IPS-20b (cell line): ENCODE data around the gene KRTAP5-3.

Experiments used
- H3K27ac ChIP-seq: one replicate; pipeline ENCODE4 v1.5.1; 2013; ENCODE audit warnings: low read length
- H3K27me3 ChIP-seq: 2 replicates; pipeline ENCODE4 v1.6.1; 2013; ENCODE audit warnings: mild to moderate bottlenecking, low read length, inconsistent platforms; ENCODE audit not compliant: insufficient read depth
- H3K36me3 ChIP-seq: 2 replicates; pipeline ENCODE4 v1.6.1; 2013; ENCODE audit warnings: low read depth, mild to moderate bottlenecking, inconsistent platforms, low read length, moderate library complexity; ENCODE audit not compliant: insufficient read depth
- H3K4me1 ChIP-seq: 2 replicates; pipeline ENCODE4 v1.6.1; 2013; ENCODE audit warnings: mild to moderate bottlenecking, control low read depth, inconsistent platforms, low read length, moderate library complexity; ENCODE audit not compliant: insufficient read depth
- H3K4me3 ChIP-seq: 2 replicates; pipeline ENCODE4 v1.5.1; 2013; ENCODE audit warnings: mild to moderate bottlenecking, low read length, inconsistent platforms
- H3K9ac ChIP-seq: 2 replicates; pipeline ENCODE4 v1.6.1; 2013; ENCODE audit warnings: low read depth, mild to moderate bottlenecking, inconsistent platforms, low read length, moderate library complexity
- H3K9me3 ChIP-seq: 2 replicates; pipeline ENCODE4 v1.6.1; 2013; ENCODE audit warnings: mild to moderate bottlenecking, low read depth, low read length, inconsistent platforms; ENCODE audit not compliant: insufficient read depth

The KRTAP5-3 gene

GRCh38 chr11:1565904-1566247 is 42.4 kb downstream of the KRTAP5-3 start:
- Histone ChIP-seq H3K9me3 (no peaks in the 10 kb centered on the region), H3K4me1 (peaks cover 14% of the 10 kb centered on the region), H3K9ac (no peak overlapping the region), H3K4me3 (no peak overlapping the region), H3K27ac (no peak overlapping the region), H3K27me3 (peaks cover 33% of the 10 kb centered on the region), H3K36me3 (no peaks in the 10 kb centered on the region)

DNA sequence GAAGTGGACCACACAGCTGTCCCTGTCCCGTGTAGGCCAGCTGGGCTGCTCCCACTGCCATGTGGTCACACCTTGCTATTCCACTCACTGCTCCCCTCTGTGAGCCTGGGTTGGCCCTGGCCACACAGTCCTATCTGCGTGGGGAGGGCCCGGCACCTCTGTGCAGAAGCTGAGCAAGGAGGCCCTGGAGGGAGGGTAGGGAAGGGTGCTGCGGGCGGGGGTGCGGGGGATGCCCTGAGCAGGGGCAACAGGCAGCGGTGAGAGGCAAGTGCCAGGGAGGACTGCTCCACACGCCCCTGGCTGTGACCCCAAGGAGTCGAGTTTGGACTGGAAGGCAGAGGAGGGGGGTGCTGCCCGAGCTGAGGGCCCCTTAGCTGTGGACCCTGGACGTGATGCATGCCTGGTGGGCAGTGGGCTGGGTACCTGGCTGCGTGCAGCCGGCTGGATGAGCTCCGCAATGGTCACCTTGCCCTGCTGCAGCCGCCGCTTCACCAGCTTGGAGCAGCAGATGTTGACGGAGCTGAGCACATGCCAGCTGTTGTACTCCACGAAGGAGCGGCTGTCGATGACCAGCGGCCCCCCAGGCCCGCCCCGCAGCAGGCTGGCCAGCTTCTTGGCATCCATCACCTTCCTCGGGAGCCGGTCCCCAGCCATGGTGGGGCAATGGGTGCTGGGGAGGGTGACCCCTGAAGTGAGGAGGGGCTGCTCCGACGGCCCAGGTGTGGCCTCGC is 42.9 kb downstream of the KRTAP5-3 start:
- peaks cover 14% of the 10 kb centered on the region for H3K4me1 ChIP-seq
- peaks cover 27% of the 10 kb centered on the region for H3K27me3 ChIP-seq
- H3K9me3 ChIP-seq, result no peaks in the 10 kb centered on the region
- H3K4me3 ChIP-seq, result no peak overlapping the region
- H3K36me3 ChIP-seq, result no peaks in the 10 kb centered on the region
- no peak overlapping the region for H3K27ac ChIP-seq
- H3K9ac ChIP-seq, result no peak overlapping the region

DNA sequence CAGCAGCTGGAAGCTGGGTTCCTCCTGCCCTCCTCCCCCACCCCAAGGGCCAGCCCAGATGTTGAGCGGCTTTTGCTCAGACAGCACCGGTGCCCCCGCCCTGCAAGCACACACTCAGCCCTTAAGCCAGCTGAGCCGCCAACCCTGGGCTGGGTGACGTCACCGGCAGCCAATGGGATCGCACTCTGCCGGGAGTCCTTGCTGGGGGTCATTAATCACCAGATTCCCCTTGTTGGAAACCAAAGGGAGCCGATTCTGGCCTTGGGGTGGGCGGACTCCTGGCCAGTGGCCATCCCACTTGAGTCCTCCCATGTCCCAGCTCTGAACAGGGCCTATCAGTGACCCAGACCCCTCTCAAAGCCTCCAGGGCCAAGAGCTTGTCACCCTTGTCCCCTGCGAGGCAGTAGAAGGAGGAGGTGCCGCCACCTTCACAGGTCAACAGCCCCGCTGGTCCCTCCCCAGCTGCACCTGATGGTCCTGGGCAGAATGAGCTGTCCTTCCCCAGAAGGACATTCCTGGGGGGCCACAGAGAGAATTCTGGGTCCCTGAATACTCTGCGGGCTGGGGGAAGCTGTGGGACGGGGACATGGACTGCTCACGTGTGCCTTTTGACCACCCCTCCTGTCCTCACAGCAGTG is 43.6 kb downstream of the KRTAP5-3 start:
- Histone ChIP-seq H3K27ac (no peak overlapping the region), H3K9me3 (no peaks in the 10 kb centered on the region), H3K9ac (no peak overlapping the region; the same call in 1 of the 2 replicates), H3K4me1 (peaks cover 14% of the 10 kb centered on the region), H3K4me3 (peak overlapping the region; percentile 26; the same call in 1 of the 2 replicates), H3K36me3 (no peaks in the 10 kb centered on the region), H3K27me3 (peaks cover 25% of the 10 kb centered on the region)

GRCh38 chr11:1563697-1564534 is 44.3 kb downstream of the KRTAP5-3 start:
- Histone ChIP-seq H3K4me3 (peak overlapping the region; percentile 26; the same call in 1 of the 2 replicates), H3K27me3 (peaks cover 23% of the 10 kb centered on the region), H3K36me3 (no peaks in the 10 kb centered on the region), H3K9me3 (no peaks in the 10 kb centered on the region), H3K4me1 (peaks cover 11% of the 10 kb centered on the region), H3K9ac (peak overlapping the region; percentile 48; the same call in 1 of the 2 replicates), H3K27ac (no peak overlapping the region)

DNA sequence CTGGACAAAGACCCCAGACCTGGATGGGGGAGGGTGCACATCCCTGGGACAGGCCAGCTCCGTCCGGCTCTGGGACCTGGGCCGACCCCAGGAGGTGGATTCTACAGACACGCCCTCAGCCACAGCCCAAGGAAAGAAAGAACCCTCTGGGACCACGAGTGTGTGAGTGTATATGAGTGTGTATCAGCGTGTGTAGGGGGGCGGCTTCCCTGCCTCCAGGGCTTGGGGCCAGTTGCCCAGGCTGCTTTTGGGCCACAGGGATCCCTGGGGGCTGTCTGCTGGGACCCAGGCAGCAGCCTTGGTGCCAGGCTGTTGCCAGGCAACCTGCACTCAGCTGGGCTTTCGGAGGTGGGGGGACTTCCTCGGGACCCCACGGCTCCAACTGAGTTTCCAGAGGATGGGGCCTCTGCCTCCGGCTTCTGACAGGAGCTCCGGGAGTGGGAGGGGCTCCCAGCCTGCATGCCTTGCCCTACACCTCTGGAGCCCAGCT is 45.1 kb downstream of the KRTAP5-3 start:
- H3K4me1 ChIP-seq, result peaks cover 11% of the 10 kb centered on the region

DNA sequence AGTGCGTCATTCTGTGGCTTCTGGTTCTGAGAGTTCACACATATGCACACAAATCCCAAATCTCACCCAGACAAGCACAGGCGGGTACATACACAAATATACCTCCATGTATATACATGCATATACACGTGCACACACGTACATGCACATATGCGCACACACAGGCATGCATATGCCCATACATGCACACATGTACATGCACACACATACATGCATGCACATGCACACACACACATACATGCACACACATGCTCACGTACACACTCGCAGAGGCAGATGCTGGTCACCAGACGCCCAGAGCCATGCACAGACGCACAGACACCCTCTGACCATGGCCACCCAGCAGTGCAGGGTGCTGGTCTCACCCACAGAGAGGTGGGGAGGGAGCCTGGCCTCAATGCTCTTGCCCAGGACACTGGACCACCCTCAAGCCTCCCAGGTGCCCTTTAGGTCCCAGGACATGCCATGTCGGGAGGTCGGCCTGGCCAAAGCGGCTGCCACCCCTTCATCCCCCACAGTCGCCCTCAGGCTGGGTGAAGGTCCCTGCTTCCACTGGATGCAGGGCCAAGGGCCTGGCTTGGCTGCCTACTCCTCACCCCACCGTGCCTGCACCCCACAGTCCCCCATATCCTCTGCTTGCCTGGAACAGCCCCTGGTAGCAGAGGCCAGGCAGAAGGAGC is 45.7 kb downstream of the KRTAP5-3 start:
- Histone ChIP-seq H3K27ac (no peak overlapping the region), H3K36me3 (no peaks in the 10 kb centered on the region), H3K4me1 (peaks cover 11% of the 10 kb centered on the region), H3K4me3 (no peak overlapping the region), H3K27me3 (peaks cover 30% of the 10 kb centered on the region), H3K9ac (no peak overlapping the region), H3K9me3 (no peaks in the 10 kb centered on the region)

More for the DNA sequence above, 45.1 kb downstream of the KRTAP5-3 start:
- Histone ChIP-seq H3K27ac (no peak overlapping the region), H3K36me3 (no peaks in the 10 kb centered on the region), H3K9ac (no peak overlapping the region), H3K27me3 (peaks cover 24% of the 10 kb centered on the region), H3K4me3 (no peak overlapping the region), H3K9me3 (no peaks in the 10 kb centered on the region)

DNA sequence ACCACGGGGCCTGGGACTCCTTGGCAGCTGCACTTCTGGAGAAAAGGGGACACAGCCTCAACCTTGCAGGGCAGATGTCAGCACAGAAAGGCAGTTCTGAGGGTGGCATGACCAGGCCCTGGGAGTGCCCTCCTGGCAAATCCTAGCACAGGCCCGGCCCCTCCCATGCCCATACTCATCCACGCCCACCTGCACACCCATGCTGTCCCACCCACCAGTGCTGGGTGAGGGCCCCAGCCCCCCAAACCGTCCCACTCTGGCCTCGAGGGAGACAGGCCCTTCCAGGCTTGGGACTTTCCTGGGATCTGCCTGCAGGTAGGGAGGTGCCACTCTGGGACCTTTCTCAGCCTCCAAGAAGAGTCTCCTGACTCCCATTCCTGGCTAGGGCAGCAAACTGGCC is 46.3 kb downstream of the KRTAP5-3 start:
- Histone ChIP-seq H3K9me3 (no peaks in the 10 kb centered on the region), H3K9ac (no peak overlapping the region), H3K27me3 (peaks cover 36% of the 10 kb centered on the region), H3K4me1 (peaks cover 11% of the 10 kb centered on the region), H3K27ac (no peak overlapping the region), H3K4me3 (no peak overlapping the region), H3K36me3 (no peaks in the 10 kb centered on the region)

DNA sequence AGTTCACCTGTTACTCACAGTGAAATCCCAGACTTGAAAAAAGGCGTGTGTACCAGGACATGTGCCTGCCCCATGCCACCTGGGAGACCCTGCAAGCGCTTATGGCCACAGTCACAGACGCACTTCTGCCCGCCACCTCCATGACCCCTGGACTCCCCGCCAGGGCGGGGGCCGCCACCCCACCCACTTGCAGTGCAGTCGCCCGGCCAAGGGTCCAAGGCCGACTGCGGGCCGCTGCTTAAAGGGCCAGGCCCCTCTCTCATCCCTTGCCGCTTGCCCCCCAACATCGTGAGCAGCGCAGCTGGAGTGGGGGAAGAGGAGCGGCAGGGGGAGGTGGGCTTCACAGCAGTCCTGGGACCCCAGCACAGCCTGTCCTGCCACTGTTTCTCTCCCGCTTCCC is 47.0 kb downstream of the KRTAP5-3 start:
- no peak overlapping the region for H3K4me3 ChIP-seq
- H3K9ac ChIP-seq, result no peak overlapping the region
- H3K4me1 ChIP-seq, result peaks cover 11% of the 10 kb centered on the region
- H3K36me3 ChIP-seq, result no peaks in the 10 kb centered on the region
- H3K27me3 ChIP-seq, result peaks cover 42% of the 10 kb centered on the region
- H3K27ac ChIP-seq, result no peak overlapping the region
- no peaks in the 10 kb centered on the region for H3K9me3 ChIP-seq

DNA sequence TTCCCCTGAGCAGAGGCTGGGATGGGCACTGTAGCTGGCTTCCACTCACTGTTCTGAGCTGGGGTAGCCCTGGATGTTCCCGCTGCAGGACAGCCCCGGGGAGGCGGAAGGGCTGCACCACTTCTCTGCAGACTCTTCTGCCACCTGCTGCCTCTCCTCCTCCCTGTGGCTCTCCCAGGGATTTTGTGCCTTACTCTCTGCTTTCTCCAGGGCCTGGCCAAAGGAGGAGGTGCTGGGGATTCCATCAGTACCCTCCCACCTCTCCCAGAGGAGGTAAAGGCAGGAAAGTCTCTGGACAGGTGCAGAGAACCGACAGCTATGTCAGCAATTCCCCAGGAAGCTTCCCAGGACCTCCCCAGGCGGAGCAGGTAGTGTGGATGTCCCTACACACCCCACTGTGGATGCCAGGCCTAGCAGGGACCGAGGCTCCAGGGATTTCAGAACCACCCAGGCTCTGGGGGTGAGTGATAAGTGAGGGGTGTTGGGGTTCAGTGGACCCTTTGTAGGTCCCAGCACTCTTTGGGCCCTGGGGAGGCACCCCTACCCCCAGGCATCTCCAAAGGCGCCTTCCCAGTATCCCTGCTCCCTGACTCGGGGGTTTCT is 47.5 kb downstream of the KRTAP5-3 start:
- Histone ChIP-seq H3K4me1 (peaks cover 15% of the 10 kb centered on the region), H3K9ac (no peak overlapping the region), H3K36me3 (no peaks in the 10 kb centered on the region), H3K27me3 (peaks cover 47% of the 10 kb centered on the region), H3K9me3 (no peaks in the 10 kb centered on the region), H3K4me3 (no peak overlapping the region), H3K27ac (no peak overlapping the region)

- H3K27me3 ChIP-seq, result peaks cover 53% of the 10 kb centered on the region
- H3K36me3 ChIP-seq, result no peaks in the 10 kb centered on the region
- no peak overlapping the region for H3K27ac ChIP-seq
- H3K4me3 ChIP-seq, result no peak overlapping the region
- no peak overlapping the region for H3K9ac ChIP-seq
- peaks cover 19% of the 10 kb centered on the region for H3K4me1 ChIP-seq
- no peaks in the 10 kb centered on the region for H3K9me3 ChIP-seq
Measured at GRCh38 chr11:1560002-1560648, 48.1 kb downstream of the KRTAP5-3 start.
